Activated CD4-positive, alpha-beta T cell treated with anti-CD3 and anti-CD28 coated beads for 1 hour (primary cell): ENCODE results near the gene GALM.
"Not testable (repeated sequence)": the region's sequence is repeated elsewhere in the genome, so short reads cannot be mapped to it uniquely, and the experiment has no call there.

Experiments
- DNase-seq: peaks from one replicate; pipeline ENCODE4 v3.0.0-alpha.2; 2020

Gene GALM

DNA sequence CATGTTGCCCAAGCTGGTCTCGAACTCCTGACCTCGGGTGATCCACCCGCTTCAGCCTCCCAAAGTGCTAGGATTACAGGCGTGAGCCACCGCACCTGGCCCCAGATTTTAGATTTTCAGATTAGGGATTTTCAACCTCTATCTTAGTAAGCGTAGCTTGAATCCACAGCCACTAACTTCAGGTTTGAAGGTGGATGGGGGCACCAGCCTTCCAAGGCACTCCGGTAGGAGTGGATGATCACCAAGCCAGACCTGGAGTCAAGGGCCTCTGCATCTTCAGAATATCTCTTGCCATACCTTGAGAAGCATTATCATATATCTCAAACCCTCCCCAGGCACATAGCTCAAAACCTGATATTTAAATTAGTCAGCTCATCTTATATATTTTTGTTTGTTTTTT, 17.9 kb downstream of the GALM start:
- no peak for DNase-seq

DNA sequence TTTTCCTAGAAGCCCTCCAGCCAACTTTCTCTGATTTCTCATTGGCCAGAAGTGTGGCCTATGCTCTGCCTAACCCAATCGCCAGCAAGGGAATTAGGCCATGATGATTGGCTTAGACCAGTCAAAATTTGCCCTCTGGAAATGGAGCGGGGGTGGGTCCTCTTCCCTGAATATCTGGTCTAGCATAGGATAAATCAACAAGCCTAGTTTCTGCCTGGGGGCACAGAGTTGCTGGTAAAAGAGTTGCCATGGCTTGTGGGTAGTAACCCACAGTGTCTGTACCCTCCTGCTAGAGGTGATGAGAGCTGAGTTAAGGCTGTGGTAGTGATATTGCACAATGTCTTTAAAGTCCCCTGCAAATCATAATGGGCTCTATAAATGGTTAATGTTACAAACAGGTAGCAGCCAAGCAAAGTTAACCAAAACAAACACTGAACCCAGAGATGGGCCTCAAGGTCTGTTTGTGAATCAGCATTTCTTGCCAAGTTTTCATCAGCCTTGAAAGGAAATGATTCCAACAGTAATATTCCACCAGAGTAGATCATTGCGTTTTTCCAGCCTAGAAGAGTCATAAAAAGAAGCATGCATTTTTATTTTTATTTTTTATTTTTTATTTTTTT, 19.3 kb downstream of the GALM start:
- no peak for DNase-seq

DNA sequence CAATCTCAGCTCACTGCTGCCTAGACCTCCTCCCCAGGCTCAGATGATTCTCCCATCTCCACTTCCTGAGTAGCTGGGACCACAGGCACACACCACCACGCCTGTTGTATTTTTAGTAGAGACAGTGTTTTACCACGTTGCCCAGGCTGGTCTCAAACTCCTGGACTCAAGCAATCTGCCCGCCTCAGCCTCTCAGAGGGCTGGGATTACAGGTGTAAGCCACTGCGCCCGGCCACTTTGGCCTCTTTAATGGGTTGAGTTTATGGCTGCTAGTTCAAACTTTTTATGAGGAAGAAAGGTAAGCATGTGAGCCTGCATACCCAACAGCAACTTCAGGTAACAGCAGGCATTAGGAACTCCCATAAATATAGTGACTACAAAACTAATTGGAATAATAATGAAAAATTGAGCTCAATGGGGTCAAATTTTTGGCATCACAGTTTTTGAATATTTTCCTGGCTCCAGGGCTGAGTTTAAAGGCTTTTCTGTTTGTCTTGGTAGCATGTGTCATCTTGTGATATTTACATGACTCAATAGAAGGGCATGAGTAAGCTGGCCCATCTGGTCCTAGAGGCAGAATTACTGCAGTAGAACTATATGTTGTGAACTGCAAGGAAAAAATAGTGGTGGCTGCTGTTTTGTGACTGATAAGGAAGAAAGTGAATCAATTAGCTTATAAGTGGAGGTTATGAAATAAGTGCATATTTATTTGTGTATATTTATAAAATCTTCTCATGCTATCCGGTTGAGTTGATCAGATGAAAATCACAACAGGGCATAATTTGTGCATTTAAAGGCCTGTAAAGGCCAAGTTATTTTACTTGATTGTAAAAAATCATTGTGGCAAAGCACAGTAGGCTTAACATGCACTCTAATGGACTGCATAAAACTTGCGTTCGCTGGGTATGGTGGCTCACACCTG, 24.8 kb downstream of the GALM start:
- no peak for DNase-seq

DNA sequence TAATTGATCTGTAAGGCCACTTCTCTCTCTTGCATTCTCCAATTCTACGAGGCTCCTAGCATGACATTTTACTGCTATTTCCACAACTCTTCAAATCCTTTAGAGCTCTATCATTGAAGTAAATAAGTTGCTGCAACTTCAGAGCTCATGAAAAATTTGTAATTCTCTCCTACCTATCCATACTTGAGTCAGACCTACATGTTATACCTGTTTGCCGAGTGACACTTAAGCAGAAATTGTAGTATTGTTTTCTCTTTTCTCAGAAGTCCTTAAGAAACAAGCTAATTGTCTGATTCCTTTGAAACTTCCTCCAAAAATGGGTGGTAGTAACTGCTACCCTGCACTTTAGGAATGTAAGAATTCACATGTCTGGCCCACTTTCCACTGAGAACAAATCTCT, 26.1 kb downstream of the GALM start:
- DNase-seq = no peak

DNA sequence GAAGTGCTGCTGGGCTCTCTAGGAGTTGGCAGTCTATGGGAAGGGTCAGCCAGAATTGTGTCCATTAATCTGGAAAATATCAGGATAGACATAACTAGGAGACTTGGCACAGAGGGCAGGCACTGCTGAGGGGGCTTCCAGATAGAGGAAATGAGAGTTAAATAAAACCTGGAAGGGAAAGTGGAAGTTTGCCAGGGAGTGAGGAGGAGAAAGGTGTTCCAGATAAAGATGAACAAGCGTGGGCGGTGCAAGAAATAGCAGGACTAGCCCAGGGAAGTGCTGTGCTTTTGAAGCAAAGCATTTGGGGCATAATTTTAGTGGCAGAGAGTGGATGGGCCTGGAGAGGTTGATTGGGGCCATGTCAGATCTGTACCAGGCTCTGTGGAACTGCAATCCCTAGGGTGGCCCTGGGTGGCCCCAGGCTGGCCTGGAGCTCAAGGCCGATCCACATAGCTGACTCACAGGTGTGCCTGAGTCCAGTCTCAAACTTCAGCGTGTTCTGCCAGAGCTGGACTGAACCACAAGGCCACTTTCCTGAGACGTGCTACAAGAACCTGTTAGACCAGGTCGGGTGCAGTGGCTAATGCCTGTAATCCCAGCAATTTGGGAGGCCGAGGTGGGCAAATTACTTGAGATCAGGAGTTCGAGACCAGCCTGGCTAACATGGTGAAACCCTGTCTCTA, 26.9 kb downstream of the GALM start:
- DNase-seq = no peak

DNA sequence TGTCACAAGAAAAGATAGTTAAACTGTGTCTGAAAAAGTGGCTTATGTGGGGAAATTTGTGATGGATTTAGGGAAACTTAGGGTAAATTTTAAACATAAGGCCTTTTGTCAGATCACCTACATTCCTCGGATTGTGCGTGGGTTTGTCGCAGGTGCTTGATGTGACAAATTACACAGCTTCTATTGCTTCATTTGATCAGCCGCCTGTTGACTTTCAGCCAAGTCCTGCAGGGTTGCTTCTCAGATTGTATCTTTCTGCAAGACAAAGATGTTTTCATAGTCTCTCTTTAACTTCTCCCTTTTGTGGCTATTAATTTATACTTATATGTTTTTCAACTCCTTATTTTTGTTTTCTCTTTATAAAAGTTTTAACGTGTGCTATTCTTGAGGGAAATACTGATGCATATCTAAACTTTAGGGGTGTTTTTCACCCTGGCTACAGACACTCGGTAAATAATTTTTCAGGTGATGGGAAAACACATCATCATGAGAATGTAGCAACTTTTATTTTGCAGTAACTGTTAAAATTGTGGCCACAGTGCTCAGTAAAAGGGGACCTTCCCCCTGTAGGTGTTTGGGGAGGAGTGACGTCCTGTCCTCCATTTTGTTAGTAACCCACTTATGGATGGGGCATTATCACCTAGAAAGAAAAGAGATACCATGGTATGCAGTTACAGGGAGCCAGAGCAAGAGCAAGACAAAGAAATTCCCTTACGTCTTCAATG, 31.4 kb downstream of the GALM start:
- no peak for DNase-seq

DNA sequence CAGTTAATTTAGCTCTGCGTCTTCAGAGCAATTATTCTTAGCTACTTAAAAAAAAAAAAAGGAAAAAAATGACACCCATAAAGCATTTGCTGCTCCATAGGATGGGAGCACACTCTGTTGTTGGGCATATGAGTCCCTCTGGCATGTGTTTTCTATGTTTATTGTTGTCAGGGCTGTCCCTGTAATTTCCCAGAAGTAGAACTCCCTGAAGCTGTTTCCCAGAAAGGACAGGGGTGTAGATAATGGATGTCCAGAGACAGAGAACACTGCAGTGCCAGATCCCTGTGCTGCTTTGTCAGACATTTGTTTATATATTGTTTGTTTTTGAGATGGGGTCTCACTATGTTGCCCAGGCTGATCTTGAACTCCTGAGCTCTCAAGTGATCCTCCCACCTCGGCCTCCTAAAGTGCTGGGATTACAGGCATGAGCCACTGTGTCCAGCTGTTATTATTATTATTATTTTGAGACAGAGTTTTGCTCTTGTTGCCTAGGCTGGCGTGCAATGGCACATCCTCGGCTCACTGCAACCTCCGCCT, 32.6 kb downstream of the GALM start:
- no peak for DNase-seq

DNA sequence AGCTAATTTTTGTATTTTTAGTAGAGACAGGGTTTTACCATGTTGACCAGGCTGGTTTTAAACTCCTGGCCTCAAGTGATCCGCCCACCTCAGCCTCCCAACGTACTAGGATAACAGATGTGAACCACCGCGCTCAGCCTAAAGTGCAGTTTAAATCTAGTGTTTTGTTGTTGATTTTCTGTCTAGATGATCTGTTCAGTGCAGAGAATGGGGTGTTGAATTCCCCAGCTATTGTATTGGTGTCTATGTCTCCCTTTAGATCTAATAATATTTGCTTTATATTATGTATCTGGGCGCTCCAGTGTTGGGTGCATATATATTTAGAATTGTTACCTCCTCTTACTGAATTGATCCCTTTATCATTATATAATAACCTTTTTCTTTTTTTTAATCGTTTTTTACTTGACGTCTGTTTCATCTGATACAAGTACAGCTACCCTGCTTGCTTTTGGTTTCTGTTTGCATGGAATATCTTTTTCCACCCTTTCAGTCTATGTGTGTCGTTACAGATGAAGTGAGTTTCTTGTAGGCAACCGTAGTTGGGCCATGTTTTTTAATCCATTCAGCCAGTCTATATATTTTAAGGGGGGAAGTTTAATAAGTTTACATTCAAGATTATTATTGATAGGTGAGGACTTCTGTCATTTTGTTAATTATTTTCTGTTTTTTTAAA, 34.3 kb downstream of the GALM start:
- DNase-seq = no peak

DNA sequence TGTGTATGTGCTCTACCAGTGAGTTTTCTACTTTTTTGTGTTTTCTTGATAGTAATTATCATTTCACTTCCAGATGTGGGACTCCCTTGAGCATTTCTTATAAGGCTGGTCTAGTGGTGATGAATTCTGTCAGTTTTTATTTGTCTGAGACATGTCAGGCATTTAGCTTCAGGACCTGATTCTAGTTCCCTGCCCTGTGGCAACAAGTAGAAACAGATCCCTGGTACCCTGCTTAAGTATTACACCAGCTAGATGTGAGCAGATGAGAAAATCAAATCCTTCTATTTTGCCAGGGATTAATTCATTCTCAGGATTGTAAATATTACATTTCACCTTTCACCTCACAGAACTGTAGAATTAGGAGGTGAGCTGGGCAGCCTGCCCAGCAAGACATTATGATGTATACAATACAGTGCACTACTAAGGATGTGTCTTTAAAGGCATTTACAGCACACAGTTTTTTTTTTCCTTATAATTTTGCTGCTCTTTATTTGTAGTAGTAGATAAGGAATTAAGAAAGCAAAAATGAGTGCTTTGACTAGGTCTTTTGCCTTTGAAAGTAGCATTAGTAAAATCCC, 35.1 kb downstream of the GALM start:
- no peak for DNase-seq

DNA sequence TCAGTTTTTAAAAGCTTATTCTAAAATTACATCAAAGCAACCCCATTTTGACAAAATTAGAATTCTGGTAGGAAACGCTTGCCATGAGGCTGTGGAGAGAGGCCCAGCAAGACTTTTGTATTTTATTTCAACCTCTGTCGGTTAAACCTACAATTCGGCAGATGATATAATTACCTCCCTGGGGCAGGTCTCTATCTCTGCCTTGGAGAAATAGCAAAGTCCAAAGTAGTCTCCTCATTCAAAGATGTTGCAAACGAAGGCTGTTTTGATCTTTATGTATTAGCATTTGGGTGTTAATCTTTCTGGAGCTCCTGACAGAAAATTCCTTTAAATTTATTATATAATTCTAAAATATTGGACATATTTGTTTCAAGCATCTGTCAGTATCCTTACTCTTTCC, 35.6 kb downstream of the GALM start:
- DNase-seq = no peak

DNA sequence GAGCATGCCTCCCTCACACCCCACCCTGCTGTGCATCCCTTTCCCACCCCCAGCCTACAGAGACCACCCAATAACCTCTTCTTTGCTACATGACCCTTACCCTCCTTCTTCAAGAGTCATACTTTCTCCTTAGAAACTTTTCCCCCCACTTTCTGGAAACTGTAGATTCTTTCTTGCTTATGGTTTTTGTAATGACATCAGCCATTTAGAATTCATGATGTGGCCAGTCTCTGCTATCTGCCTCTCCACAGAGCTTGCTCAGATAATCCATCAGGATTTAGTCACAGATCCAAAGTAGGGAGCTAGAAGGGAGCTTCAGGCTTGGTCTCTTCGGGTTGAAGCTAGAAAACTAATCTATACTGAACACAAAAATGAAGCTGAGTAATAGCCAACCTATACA, 36.5 kb downstream of the GALM start:
- no peak for DNase-seq

DNA sequence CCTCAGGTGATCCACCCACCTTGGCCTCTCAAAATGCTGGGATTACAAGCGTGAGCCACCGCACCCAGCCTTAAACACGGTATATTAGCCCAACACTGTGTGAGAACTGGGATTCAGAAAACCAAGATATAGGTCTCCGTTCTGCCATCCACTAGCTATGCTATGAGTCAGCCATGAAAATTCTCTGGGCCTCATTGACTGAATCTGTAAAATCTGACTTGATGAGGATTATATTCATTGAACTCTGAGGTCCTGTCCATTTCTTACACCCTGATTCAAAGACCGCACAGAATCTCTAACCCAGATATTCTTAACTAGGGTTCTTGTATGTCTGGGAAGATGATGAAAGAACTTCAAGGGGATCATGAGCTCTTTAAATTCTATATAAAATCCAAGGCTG, 37.4 kb downstream of the GALM start:
- not testable (repeated sequence) for DNase-seq

DNA sequence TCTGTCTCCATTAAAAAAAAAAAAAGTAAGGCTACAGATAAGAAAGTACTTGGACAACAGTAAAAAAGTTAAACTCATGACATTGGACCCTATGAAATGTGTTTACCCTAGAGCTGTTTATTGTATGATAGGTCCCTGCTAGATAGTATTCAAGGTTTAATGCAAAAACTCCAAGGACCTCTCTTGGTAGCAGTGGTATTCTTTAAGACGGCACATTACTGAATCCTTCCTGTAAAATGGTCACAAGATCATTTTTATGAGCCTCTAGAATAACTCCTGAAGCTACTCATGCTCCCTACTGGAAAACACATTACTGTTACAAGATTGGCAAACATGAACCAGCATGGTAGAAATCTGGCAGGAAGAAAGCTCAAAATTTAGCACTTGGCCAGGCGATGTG, 38.8 kb downstream of the GALM start:
- DNase-seq = no peak

DNA sequence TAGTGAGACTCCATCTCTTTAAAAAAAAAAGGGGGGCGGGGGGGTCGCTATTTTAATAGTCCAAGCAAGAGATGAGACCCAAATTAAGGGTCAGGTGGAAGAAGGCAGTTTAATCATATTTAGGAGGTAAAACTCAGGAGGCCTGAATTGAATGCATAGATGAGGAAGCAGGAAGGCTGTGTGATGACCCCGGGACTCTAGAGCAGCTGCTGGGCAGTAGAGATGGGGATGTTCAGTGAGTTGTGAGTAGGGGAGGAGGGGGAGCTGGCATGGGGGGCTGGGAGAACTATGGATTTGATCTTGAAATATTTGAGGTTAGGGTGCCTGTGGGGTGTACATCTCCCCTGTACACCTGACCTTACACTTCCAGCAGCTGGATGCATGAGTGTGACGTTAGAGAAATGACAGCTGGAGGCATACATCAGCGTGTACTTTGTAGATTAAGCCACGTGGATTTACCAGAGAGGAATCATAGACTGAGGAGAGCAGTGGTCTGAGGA, 41.0 kb downstream of the GALM start:
- DNase-seq = no peak

DNA sequence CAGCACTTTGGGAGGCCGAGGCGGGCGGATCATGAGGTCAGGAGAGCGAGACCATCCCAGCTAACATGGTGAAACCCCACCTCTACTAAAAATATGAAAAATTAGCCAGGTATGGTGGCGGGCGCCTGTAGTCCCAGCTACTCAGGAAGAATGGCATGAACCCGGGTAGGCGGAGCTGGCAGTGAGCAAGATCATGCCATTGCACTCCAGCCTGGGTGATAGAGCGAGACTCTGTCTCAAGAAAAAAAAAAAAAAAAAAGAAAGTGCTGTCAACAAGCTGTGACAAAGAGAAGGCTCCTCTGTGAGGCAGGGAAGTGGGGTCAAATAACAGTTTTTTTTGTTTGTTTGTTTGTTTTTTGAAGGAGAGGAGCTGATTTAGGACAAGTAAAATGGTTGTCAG, 42.6 kb downstream of the GALM start:
- DNase-seq = not testable (repeated sequence)

DNA sequence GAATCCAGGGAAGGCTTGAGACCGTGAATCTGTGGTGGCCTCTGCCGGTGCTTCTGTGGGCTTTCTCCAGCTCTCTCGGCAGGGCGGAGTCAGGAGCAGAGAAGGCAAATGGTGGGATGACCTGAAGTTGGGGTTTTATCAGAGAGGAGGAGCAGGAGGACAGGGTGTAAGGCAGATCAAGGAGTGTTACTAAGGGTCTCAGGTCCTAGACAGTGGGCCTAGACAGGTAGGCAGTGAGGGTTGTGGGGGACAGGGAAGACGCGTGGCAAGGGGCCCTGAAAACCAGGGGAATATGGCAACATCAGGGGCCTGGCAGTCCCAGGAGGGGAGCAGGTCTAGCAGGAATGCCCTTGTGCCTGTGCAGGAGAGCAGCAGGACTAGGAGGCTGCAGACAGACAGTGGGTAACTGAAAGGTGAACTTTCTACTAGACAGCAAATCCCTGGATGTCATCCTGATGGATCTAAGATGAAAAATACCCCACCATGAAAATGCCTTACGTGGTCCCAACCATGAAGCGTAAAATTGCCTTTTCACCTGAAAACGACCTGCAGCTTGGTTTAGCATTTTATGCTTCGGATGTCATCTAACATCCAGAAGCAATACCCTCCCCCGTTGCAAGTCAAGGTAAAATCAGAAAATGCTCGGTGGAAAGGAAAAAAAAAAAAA, 43.1 kb downstream of the GALM start:
- DNase-seq = no peak

DNA sequence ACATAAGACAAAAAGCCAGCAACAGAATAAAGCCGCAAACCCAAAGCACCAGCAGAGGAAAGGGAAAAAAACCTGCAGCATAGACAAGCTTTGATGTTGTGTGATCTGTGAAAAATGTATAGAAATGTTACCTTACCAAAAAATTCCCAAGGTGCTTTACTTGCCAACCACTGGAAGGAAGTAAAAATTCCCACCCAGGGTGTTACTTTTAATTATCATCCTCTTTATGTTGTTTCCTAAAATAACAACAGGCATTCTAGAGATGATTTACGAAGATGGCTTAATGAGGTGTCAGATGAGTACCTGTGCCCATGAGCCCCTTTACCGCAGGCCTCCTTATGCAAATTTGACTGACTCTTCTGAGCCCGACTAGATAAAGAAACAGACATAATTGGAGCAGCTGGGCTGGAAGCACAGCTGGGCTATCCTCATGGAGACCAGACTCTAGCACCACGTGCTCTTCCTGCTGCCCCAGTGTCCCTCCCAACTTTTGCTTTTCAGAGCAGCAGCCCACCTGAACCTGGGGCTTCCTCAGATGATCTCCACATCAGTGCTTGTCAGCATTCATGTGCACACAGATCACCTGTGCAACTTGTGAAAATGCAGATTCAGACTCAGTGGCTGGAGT, 43.8 kb downstream of the GALM start:
- no peak for DNase-seq

DNA sequence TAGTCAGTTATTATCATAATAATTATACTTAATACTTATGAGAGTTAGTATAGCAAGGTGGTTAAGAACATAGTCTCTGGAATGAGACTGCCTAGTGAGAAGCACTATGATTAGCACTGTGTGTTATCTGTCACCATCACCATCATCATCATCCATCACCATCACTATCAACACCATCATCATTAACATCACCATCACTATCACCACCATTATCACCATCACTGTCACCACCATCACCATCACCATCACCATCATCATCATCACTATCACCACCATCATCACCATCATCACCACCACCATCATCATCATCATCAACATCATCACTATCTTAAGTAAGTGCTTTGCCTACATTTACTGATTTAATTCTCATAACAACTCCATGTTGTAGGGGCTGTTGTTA, 45.6 kb downstream of the GALM start:
- DNase-seq = no peak

DNA sequence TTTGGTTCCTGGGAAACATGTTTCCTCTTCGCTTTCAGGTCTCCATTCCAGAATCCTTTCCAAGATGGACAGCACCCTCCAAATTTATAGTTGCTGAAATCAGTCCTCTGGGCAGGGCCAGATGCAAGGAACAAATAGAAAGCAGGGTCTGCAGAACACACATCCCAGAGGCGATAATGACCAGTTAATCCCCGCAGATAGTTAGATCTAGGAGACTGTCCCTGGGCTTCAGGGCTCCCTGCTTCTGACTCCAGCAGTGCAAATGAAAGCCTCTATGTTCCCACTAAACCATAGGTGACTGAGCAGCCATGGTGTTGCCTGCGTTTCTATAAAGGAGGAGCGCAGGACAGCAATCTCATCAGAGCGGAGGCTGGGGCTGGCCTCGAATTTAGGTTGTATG, 46.5 kb downstream of the GALM start:
- DNase-seq = no peak

DNA sequence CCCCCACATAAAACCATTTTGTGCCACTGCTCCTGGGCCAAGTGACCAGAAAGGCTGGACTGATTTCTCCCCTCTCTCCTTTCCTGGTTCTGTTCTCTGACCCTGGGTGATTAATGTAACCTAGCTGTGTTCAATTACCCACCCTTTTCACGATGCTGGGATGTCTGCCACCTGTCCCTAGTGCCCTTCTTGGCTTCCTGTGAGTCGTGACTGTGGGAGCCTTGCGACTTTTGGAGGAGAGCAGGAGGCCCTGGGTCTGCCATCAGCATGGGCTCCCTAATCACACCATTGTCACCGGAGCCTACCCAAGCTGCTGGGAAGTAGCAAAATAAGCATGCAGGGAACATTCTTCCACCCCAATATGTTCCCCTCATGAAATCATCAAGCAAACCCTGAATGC, 47.0 kb downstream of the GALM start:
- DNase-seq = no peak

DNA sequence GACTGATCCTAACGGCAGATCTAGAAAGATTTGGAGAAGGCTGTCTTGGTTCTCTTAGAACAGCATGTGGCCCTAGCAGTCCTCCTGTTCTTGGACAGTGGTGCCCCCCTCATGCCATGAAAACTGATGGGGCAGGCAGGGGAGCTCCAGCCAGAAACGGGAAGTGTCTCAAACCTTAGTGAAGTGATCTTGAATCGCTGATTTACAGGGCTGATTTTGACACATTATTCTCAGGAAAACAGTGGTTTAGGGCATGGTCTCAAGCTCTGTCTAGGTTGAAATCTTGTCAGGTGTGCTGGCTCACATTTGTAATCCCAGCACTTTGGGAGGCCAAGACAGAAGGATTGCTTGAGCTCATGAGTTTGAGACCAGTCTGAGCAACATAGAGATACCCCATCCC, 47.4 kb downstream of the GALM start:
- DNase-seq = no peak
